Mucosa of rectum (tissue), 2 donors: Measurements from ENCODE around the gene GSTM1.

Source experiments
- H3K27ac ChIP-seq, 2 donors: one replicate each; pipeline ENCODE4 v1.7.0; 2013; ENCODE audit warnings: inconsistent platforms in 2 of 2, low read depth in 2 of 2, low read length in 2 of 2
- H3K27me3 ChIP-seq, 2 donors: one replicate each; pipeline ENCODE4 v1.7.0; 2013; ENCODE audit warnings: low read length in 2 of 2; ENCODE audit not compliant: control insufficient read depth in 2 of 2, insufficient read depth in 2 of 2
- H3K36me3 ChIP-seq, 2 donors: one replicate each; pipeline ENCODE4 v1.7.0; 2013; ENCODE audit warnings: low read length in 2 of 2; ENCODE audit not compliant: control insufficient read depth in 2 of 2, insufficient read depth in 2 of 2
- H3K4me1 ChIP-seq, 2 donors: one replicate each; pipeline ENCODE4 v1.7.0; 2013; ENCODE audit warnings: low read length in 2 of 2, mild to moderate bottlenecking in 1 of 2; ENCODE audit not compliant: control insufficient read depth in 2 of 2, insufficient read depth in 2 of 2
- H3K4me3 ChIP-seq, 2 donors: one replicate each; pipeline ENCODE4 v1.7.0; 2013; ENCODE audit warnings: low read length in 2 of 2
- H3K9ac ChIP-seq, 2 donors: one replicate each; pipeline ENCODE4 v1.7.0; 2013; ENCODE audit warnings: low read length in 2 of 2, low read depth in 1 of 2, mild to moderate bottlenecking in 1 of 2
- H3K9me3 ChIP-seq, 2 donors: one replicate each; pipeline ENCODE4 v1.7.0; 2013; ENCODE audit warnings: low read length in 2 of 2; ENCODE audit not compliant: control insufficient read depth in 2 of 2
- donor health status: healthy.
- donor health status: Normal muscosa, but diverticular disease.

GSTM1 gene

DNA sequence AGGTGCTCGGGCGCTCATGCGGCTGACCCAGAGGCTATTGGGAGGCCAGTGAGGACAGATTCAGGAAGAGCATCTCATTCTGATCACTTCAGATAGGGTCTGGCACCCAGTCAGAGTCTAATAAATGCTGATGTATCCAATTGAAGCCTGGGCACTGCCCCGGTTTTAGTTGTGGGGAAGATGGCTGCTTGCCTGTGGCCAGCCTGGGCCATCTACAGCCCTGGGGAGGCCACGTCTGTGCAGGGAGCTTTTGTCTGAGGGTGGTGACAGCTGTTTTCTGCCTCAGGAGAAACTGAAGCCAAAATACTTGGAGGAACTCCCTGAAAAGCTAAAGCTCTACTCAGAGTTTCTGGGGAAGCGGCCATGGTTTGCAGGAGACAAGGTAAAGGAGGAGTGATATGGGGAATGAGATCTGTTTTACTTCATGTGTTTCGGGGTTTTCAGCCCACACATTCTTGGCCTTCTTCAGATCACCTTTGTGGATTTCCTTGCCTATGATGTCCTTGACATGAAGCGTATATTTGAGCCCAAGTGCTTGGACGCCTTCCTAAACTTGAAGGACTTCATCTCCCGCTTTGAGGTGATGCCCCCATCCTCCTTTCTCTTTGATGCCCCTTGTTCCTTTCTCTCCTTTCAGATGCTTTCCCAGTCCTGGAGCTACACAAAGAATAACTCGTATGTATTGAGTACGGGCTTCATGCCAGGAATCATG is 27.2 kb downstream of the GSTM1 start:
- no peaks in the 10 kb centered on the region for H3K36me3 ChIP-seq

DNA sequence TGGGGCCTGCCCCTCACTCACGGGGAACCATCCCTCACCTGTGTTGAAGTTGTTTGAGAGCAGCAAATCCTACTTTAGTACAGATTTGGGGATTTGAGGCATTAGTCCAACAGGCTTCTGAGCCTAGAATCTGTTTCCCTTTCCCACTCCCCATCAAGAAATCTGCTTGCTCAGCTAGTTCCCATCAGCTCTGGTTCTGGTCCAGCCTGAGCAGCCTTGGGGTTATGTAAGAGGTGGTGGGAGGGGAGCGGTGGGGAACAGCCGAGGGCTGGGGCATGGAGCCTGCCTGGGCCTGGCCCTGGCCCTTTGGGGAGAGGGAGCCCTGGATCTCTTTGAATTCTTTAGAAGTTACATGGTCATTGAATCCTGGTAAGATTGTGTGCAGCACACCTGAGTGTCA is 28.5 kb downstream of the GSTM1 start:
- H3K27ac ChIP-seq: no peak overlapping the region
- no peak overlapping the region for H3K4me3 ChIP-seq
- H3K27me3 ChIP-seq: no peaks in the 10 kb centered on the region
- H3K4me1 ChIP-seq: no peaks in the 10 kb centered on the region
- H3K9me3 ChIP-seq: no peaks in the 10 kb centered on the region
- H3K36me3 ChIP-seq: no peaks in the 10 kb centered on the region
- no peak overlapping the region for H3K9ac ChIP-seq

More for the DNA sequence above, 27.2 kb downstream of the GSTM1 start:
- Histone ChIP-seq H3K4me3 (no peak overlapping the region), H3K4me1 (no peaks in the 10 kb centered on the region), H3K27me3 (no peaks in the 10 kb centered on the region), H3K9ac (no peak overlapping the region), H3K27ac (no peak overlapping the region), H3K9me3 (no peaks in the 10 kb centered on the region)

DNA sequence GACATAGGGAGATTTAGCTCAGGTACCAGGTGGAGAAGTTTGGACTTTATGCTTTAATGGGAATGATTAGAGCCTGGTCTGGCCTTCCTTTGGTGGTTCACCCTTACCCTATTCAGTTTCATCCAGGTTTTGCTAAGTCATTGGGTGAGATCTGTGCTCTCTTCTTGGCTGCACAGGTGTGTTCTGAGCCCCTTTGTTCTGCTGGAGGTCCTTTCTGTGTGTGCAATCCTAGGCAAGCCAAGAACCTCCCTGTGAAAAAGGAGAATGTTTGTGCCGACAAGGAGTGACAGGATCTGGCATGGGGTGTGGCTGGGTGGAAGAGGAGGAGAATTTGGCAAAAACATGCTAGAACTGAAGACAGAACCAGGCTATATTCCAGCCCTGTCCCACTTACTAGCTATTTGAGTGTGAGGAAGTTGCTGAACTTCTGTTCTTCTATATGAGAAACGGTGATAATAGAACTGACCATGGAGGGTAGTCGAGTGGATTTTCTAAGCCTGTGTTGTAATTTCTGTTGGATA is 29.0 kb downstream of the GSTM1 start:
- no peaks in the 10 kb centered on the region for H3K36me3 ChIP-seq
- no peaks in the 10 kb centered on the region for H3K4me1 ChIP-seq
- no peak overlapping the region for H3K9ac ChIP-seq
- H3K9me3 ChIP-seq: no peaks in the 10 kb centered on the region
- no peak overlapping the region for H3K27ac ChIP-seq
- H3K27me3 ChIP-seq: no peaks in the 10 kb centered on the region
- no peak overlapping the region for H3K4me3 ChIP-seq

DNA sequence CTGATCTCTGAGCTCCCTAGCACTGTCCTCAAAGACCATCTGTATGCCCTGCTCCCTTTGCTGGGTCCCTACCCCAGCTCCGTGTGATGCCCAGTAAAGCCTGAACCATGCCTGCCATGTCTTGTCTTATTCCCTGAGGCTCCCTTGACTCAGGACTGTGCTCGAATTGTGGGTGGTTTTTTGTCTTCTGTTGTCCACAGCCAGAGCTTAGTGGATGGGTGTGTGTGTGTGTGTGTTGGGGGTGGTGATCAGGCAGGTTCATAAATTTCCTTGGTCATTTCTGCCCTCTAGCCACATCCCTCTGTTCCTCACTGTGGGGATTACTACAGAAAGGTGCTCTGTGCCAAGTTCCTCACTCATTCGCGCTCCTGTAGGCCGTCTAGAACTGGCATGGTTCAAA is 30.1 kb downstream of the GSTM1 start:
- no peaks in the 10 kb centered on the region for H3K9me3 ChIP-seq
- H3K4me3 ChIP-seq: no peak overlapping the region
- no peaks in the 10 kb centered on the region for H3K36me3 ChIP-seq
- no peak overlapping the region for H3K27ac ChIP-seq
- no peak overlapping the region for H3K9ac ChIP-seq
- H3K4me1 ChIP-seq: peaks cover 0 to 4% of the 10 kb centered on the region in 2 donors
- H3K27me3 ChIP-seq: no peaks in the 10 kb centered on the region

DNA sequence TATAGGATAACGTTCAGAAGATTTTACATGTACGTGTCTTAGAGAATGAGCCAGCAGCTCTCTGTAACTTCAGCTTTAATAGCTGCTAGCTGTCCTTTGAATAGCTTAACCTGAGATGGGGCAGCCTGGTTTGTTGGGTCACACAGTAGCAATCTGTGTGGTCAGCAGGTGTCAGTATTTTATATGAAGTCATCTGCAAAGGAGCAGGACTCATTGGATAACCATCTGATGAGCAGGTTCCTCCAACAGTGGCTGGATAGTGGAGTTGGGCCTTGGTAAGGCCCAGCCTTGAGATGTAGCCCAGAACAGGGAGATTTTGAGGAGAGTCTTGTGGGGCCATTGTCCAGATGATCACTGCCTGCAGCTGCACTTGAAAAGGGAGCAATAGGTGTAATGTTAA is 30.9 kb downstream of the GSTM1 start:
- Histone ChIP-seq H3K9ac (no peak overlapping the region), H3K27ac (no peak overlapping the region), H3K4me1 (peaks cover 0 to 4% of the 10 kb centered on the region in 2 donors), H3K36me3 (no peaks in the 10 kb centered on the region), H3K9me3 (no peaks in the 10 kb centered on the region), H3K4me3 (no peak overlapping the region), H3K27me3 (no peaks in the 10 kb centered on the region)

DNA sequence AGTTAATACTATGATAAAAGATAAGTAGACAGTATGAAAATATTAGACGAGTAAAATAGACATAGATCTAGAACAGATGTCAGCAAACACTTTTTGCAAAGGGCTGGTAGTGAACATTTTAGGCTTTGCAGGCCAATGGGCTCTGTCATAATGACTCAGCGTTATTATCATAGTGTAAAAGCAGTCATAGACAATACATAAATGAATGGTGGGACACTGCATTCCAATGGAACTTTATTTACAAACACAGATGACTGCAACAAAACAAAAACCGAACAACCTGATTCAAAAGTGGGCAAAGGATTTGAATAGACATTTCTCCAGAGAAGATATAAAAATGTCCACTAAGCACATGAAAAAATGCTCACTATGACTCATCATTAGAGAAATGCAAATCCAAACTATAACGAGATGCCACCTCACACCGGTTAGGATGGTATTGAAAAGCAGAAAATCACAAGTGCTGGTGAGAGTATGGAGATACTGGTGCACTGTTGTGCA is 31.8 kb downstream of the GSTM1 start:
- H3K27me3 ChIP-seq: no peaks in the 10 kb centered on the region
- H3K9me3 ChIP-seq: no peaks in the 10 kb centered on the region
- H3K27ac ChIP-seq: no peak overlapping the region
- no peak overlapping the region for H3K9ac ChIP-seq
- no peaks in the 10 kb centered on the region for H3K36me3 ChIP-seq
- no peak overlapping the region for H3K4me3 ChIP-seq
- peaks cover 0 to 4% of the 10 kb centered on the region in 2 donors for H3K4me1 ChIP-seq

DNA sequence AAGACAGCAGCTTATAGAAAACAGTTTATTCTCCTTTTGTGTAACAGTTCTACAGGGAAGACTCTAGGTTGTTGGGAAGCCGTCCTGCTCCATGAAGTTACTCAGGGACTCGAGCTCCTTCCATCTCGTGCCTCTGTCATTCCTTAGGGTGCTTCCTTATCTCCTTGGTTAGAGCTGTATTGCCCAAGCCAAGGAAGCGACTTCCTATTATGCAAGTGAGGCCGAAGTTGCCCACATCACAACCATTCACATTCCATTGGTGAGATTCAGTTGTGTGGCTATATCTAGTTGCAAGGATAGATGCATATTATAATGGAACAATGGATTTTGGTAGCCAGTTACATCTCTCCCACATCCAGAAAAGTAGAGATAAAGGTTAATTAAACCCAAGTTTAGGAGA is 33.4 kb downstream of the GSTM1 start:
- Histone ChIP-seq H3K4me3 (no peak overlapping the region), H3K27ac (no peak overlapping the region), H3K36me3 (no peaks in the 10 kb centered on the region), H3K9ac (no peak overlapping the region), H3K9me3 (no peaks in the 10 kb centered on the region), H3K4me1 (peaks cover 0 to 4% of the 10 kb centered on the region in 2 donors), H3K27me3 (no peaks in the 10 kb centered on the region)

DNA sequence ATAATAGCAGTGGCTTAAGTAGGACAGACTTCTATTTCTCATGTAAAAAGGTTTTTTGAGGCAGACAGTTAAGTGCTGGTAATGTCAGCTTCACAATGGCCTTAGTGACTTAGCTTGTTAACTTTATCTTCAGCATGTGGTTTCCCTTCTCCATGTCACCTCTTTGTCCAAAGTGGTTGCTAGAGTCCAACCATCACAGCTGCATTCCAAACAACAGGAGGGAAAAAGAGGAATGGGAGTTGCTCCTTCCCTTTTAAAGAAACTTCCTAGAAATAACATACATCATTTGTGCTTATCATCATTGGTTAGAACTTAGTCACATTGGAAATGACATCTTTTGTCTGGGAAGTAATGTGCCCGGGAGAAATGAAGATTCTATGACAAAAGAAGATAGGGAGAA is 34.4 kb downstream of the GSTM1 start:
- no peaks in the 10 kb centered on the region for H3K27me3 ChIP-seq
- H3K4me1 ChIP-seq: peaks cover 0 to 4% of the 10 kb centered on the region in 2 donors
- H3K9ac ChIP-seq: no peak overlapping the region
- H3K9me3 ChIP-seq: no peaks in the 10 kb centered on the region
- H3K27ac ChIP-seq: no peak overlapping the region
- no peaks in the 10 kb centered on the region for H3K36me3 ChIP-seq
- H3K4me3 ChIP-seq: no peak overlapping the region

DNA sequence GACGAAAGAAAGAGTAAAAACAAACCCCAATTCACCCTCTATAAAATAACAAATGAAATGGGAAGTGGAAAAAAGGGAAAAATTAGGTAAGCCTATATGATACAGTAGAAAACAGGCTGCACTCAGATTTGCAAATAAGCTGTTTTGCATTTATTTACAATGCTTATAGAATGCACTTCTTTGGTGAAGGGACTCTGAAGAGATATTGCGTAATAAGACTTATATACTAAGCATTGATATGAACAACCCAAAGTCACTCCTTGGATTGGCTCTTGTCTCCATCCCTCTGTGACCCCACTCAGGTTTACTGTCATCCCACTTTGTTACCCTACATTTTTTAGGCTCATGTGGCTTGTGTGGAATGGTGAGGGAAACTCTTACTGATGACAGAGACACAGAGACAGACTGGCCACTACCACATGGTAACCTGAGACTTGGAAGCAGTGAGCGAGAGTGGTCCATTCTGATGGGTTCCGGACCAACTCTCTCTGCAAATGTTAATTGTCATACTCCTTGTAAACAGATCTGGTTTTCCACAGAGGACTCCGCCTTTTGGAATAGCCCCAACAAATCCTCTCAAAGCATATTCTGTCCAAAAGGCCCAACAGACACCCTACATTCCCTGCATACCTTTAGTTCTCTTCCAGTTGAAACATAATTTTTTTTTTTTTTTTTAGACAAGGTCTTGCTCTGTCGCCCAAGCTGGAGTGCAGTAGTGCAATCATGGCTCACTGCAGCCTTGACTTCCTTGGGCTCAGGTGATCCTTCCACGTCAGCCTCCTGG is 35.5 kb downstream of the GSTM1 start:
- no peaks in the 10 kb centered on the region for H3K9me3 ChIP-seq
- no peak overlapping the region for H3K4me3 ChIP-seq
- no peaks in the 10 kb centered on the region for H3K27me3 ChIP-seq
- no peak overlapping the region for H3K9ac ChIP-seq
- no peak overlapping the region for H3K27ac ChIP-seq
- no peaks in the 10 kb centered on the region for H3K36me3 ChIP-seq
- peaks cover 0 to 4% of the 10 kb centered on the region in 2 donors for H3K4me1 ChIP-seq

DNA sequence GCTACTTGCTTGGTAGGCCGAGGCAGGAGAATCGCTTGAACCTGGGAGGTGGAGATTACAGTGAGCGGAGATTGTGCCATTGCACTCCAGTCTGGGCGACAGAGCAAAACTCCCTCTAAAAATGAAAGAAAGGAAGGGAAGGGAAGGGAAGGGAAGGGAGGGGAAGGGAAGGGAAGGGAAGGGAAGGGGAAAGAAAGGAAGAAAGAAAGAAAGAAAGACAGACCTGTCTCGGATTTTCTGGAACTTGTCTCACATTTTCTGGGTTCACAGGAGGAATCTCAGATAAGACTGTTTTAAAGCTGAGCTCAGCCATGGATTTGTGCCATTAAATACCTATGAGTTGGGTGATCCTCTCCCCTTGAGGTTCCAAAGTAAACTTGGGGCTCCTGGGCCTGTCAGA is 37.3 kb downstream of the GSTM1 start:
- no peak overlapping the region for H3K9ac ChIP-seq
- no peak overlapping the region for H3K4me3 ChIP-seq
- no peaks in the 10 kb centered on the region for H3K36me3 ChIP-seq
- H3K4me1 ChIP-seq: peaks cover 0 to 4% of the 10 kb centered on the region in 2 donors
- H3K27ac ChIP-seq: no peak overlapping the region
- no peaks in the 10 kb centered on the region for H3K27me3 ChIP-seq
- no peaks in the 10 kb centered on the region for H3K9me3 ChIP-seq
